Activated gamma-delta T cell treated with Interleukin-2 at 50 U/mL for 16 hours (primary cell): ENCODE data around the gene HBE1.

Source experiments
- DNase-seq: peaks from one replicate; pipeline ENCODE4 v3.0.0-alpha.2; 2020

HBE1 gene

DNA sequence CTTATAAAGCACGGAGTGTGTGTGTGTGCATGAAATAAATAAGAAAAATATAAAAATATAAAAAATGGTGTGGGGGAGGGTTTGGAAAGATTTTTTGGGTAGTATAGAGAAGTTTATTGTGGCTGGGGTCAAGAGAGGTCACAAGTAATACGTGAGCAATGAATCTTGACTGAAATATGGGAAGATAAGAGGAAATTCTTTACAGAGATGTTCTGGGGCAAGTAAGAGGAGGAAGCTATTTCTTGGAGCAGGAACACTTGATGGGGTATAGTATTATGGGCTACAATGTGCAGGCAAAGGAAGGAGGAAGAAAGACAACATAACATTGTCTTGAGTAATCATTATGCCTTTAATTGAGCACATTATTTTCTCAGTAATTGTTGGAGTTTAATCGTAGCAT is 37.6 kb downstream of the HBE1 start:
- DNase-seq: no peak

DNA sequence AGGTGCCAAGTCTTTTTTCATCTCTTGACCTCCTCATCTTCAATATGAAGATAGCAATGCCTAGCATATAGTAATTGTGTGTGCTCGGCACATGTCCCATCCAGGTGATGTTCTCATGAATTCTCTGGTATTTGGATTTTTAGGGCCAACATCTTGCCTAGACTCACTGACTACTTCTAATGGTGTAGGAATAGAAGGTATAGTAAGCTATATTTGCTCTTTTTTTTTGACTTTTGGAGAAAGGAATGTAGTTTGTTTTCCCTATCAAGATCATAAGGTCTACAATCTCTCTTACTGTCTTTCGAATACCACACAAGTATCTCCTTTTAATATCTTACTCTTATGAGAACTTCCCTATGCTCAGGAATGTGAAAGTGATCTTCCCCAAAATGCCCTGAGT is 38.6 kb downstream of the HBE1 start:
- no peak for DNase-seq

DNA sequence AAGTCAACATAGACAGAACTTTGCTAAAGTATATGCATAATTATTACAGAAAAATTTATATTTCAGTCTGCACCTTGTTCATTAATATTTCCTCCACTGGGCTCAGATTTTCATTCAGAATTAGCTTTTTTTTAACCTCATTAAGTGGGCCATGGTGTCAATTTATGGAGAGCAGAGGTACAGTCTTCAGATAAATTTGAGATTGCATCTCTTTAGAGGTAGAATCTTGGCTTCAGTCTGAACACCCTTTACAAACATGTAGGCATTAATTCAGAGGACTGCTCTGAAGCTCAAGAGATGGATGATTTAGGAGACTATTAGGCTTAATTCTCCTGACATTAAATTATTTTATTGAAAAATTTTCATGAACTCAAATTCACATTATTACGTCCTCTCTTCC is 39.5 kb downstream of the HBE1 start:
- DNase-seq: no peak

DNA sequence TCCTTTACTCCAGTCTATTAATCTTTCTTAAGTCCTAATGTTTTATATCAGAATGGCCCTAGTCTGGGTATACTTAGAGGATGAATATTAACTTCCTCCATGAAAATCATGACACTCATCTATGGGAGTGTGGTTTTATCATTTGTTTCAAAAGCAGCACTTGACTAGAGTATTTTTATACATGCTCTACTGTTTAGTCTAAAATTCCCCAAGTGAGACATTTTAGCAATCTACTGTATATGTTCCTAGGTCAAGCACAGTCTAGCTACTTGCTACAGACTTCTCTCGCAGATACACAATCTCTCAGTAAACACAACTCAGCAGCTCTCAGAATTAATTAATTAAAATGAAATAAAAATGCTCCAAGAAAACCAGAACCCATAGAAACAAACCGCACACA is 39.9 kb downstream of the HBE1 start:
- DNase-seq: no peak

DNA sequence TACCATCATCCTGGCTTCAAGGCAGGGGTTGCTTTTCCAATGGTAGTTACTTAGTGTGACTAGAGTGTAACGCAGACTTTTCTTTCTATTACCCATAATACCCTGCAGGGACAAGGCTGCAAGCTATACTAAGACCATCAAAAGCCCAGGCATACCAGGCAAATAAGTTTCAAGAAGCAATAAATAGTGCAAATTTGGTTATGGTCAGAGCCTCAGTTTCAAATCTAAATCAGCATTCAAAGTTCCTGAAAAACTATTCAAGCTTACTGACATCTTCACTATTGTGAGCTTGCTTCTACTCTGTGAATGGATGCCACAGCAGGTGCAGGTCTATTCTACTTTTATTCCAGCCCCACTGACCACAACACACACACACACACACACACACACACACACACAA is 40.4 kb downstream of the HBE1 start:
- no peak for DNase-seq

DNA sequence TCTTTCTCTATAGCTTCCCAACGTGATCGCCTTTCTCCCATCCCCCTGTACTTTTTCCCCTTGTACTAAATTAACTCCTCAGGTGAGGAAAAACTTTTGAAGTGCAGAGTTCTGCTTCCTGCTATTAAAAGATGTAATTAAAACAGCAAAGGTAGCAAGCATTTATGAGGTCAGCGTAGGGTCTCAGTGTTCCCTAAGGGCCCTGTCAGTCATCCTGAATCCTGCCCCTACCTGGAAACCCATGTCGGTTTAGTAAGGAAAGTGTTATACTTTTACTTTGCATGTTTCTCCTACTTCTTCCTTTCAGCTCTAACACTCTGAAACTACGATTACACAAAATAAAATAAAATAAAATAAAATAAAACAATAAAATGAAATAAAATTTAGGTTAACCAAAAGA is 41.6 kb downstream of the HBE1 start:
- DNase-seq: no peak

DNA sequence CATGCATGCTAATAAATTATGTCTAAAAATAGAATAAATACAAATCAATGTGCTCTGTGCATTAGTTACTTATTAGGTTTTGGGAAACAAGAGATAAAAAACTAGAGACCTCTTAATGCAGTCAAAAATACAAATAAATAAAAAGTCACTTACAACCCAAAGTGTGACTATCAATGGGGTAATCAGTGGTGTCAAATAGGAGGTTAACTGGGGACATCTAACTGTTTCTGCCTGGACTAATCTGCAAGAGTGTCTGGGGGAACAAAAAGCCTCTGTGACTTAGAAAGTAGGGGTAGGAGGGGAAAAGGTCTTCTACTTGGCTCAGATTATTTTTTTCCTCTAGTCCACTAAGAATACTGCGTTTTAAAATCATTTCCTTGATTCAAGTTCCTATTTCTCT is 42.1 kb downstream of the HBE1 start:
- DNase-seq: no peak

DNA sequence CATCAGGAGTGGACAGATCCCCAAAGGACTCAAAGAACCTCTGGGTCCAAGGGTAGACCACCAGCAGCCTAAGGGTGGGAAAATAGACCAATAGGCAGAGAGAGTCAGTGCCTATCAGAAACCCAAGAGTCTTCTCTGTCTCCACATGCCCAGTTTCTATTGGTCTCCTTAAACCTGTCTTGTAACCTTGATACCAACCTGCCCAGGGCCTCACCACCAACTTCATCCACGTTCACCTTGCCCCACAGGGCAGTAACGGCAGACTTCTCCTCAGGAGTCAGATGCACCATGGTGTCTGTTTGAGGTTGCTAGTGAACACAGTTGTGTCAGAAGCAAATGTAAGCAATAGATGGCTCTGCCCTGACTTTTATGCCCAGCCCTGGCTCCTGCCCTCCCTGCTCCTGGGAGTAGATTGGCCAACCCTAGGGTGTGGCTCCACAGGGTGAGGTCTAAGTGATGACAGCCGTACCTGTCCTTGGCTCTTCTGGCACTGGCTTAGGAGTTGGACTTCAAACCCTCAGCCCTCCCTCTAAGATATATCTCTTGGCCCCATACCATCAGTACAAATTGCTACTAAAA is 42.9 kb downstream of the HBE1 start, which contains the start of gene HBB:
HBB (minus strand) TSS at position 340 of the 579 bp plus-strand sequence; CDS start at position 290, 50 bp downstream.
- no peak for DNase-seq

DNA sequence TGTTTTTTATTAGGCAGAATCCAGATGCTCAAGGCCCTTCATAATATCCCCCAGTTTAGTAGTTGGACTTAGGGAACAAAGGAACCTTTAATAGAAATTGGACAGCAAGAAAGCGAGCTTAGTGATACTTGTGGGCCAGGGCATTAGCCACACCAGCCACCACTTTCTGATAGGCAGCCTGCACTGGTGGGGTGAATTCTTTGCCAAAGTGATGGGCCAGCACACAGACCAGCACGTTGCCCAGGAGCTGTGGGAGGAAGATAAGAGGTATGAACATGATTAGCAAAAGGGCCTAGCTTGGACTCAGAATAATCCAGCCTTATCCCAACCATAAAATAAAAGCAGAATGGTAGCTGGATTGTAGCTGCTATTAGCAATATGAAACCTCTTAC is 44.3 kb downstream of the HBE1 start:
- no peak for DNase-seq

DNA sequence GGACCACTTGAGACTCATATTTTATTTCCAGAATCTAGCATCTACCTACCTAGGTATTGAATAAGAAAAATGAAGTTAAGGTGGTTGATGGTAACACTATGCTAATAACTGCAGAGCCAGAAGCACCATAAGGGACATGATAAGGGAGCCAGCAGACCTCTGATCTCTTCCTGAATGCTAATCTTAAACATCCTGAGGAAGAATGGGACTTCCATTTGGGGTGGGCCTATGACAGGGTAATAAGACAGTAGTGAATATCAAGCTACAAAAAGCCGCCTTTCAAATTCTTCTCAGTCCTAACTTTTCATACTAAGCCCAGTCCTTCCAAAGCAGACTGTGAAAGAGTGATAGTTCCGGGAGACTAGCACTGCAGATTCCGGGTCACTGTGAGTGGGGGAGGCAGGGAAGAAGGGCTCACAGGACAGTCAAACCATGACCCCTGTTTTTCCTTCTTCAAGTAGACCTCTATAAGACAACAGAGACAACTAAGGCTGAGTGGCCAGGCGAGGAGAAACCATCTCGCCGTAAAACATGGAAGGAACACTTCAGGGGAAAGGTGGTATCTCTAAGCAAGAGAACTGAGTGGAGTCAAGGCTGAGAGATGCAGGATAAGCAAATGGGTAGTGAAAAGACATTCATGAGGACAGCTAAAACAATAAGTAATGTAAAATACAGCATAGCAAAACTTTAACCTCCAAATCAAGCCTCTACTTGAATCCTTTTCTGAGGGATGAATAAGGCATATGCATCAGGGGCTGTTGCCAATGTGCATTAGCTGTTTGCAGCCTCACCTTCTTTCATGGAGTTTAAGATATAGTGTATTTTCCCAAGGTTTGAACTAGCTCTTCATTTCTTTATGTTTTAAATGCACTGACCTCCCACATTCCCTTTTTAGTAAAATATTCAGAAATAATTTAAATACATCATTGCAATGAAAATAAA is 44.9 kb downstream of the HBE1 start:
- DNase-seq: no peak

DNA sequence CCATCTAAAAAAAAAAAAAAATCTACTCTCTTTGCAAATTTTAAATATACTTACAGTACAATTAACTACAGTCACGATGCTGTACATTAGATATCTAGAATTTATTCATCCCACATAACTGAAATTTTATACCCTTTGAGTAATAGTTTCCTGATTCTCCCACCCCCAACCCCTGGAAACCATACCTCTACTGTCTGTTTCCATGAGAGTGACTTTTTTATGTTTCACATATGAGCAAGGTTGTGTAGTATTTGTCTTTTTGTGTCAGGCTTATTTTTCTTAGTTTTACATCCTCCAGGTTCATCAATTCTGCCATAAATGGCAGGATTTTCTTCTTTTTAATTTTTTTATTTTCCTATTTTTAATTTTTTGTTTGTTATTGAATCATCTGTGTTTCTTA is 46.1 kb downstream of the HBE1 start:
- DNase-seq: no peak

DNA sequence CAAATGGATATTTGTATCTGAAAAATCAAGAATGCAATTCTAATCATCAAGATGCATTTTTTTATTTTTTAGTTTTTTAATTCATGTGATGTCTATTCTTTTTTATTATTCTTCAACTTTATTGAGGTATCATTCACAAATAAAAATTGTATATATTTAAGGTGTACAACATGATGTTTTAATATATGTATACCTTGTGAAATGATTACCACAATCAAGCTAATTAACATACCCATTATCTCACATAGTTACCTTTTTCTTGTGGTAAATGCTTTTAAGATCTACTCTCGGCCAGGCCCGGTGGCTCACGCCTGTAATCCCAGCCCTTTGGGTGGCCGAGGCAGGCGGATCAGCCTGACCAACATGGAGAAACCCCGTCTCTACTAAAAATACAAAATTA is 46.6 kb downstream of the HBE1 start:
- DNase-seq: no peak
